GM21447 (cell line): ENCODE measurements around the gene TOPBP1.
"Not testable (repeated sequence)": the region's sequence is repeated elsewhere in the genome, so short reads cannot be mapped to it uniquely, and the experiment has no call there.

ENCODE experiments used
- ATAC-seq: cut with Tn5 transposase; IDR thresholded peaks from one replicate; pipeline ENCODE4 v1.9.1; 2021; ENCODE audit not compliant: unreplicated experiment

Gene TOPBP1

GRCh38 chr3:133661454-133662277 lies at the start of gene TOPBP1:
Gene TOPBP1 (minus strand): TSS chr3:133661941. CDS start chr3:133661127, 814 bp downstream.
- ATAC-seq: peak; percentile 84

DNA sequence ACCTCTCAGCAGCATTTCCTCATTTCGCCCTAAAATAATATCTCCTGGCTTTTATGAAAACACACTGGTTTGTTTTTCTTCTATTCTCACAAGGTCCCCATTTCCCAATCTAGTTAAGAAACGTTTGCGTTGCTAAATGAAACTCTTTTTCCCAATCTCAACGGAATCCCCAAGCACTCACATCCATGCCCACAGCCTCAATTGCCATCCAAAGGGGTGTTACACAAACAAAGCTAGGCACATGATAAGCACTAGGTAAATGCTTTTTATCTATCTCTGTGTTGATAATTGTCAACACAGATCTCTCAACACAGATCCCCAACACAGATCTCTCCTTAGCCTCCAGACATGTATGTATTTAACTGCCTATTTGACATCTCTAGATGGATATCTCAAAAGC lies 49.3 kb upstream of the TOPBP1 start:
- ATAC-seq: no peak

- no peak for ATAC-seq
Observed at GRCh38 chr3:133709139-133709750, 47.5 kb upstream of the TOPBP1 start.

- ATAC-seq: no peak
Observed at GRCh38 chr3:133706033-133706432, 44.3 kb upstream of the TOPBP1 start.

- ATAC-seq: no peak
Observed at GRCh38 chr3:133703915-133704314, 42.2 kb upstream of the TOPBP1 start.

DNA sequence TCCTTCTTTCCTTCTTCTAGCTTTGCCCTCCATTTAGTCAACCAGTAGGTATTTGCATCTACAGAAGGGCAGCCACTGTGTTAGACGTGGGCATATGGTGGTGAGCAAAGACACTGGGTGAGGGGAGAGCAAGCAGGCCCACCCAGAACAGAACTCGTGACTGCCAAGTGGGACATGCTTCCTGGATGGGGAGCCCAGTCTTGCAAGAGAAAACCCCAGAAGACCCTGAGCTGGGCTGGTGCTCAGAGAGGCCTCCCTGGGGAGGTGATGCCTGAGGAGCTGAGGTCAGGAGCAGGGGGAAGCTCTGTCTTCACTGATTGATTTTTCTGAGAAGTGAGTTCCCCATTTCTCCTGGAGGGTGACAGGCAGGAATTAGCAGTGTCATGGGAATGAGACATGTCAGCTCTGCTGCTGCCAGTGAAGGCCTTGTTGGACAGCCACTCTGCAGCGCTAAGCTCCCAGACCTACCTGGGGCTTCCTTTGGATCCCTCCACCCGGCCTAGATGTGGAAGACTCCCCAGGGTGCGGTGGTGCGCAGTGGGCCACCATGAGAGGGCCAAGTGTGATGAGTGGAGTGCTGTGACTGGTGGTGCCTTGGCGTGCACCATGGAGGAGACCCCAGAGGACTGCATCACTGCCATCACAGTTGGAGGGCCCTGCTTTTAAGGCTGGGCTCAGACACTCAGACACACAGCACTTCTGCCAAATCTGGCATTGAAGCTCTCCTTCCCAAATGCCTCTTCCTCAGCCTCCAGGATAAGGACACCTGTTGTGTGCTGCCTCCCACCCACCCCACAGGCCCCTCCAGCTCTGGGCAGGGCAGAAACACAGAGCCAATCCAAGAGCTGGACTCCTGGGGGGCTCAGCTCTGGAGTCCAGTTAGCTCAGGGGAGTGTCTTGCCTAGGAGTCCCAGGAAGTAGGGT lies 40.0 kb upstream of the TOPBP1 start:
- ATAC-seq: no peak

DNA sequence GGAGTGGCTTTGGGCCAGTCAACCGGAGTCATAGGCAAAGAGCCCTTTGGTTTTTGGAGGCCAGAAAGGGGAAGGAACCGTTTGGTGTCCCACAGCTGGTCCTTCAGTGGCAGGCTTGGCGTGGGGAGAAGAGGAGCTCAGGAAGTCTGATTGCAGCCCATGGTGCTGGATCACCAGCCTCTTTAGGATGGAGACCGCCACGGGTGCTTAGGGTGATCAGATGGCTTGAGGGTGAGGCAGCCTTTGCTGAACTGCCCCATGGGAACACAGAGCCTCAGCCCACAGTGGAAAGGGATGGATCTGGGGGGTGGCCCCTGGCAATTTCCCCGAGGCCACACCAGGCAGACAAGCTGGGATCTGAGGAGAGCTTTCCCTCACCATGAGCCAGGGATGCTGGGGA lies 38.6 kb upstream of the TOPBP1 start:
- ATAC-seq: no peak

GRCh38 chr3:133699903-133700302 lies 38.2 kb upstream of the TOPBP1 start:
- no peak for ATAC-seq

- no peak for ATAC-seq
Observed at GRCh38 chr3:133699467-133699866, 37.7 kb upstream of the TOPBP1 start.

GRCh38 chr3:133697960-133698359 lies 36.2 kb upstream of the TOPBP1 start:
- no peak for ATAC-seq

DNA sequence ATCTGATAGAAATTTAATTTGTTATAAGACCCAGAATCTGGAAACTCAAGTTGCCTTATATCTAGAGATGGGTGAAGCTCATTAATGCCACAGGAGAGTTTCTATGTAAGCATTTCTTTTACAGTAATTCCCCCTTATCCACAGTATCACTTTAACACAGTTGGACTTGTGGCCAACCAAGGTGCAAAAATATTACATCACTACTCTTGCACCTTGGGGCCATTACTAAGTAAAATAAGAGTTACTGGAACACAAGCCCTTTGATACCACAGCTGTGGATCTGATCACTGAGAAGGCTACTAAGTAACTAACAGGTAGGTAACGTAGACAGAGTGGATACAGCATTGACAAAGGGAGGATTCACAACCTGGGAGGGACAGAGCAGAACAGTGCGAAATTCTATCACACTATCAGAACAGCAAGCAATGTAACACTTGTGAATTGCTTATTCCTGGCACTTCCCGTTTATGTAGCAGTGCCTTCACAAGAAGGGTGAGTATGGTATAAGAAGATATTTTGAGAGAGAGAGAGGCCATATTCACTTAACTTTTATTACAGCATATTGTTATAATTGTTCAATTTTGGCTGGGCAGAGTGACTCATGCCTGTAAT lies 33.9 kb upstream of the TOPBP1 start:
- no peak for ATAC-seq

- ATAC-seq: no peak
Observed at GRCh38 chr3:133694288-133695268, 32.8 kb upstream of the TOPBP1 start.

GRCh38 chr3:133693821-133694220 lies 32.1 kb upstream of the TOPBP1 start:
- no peak for ATAC-seq

- no peak for ATAC-seq
Observed at GRCh38 chr3:133692759-133693158, 31.0 kb upstream of the TOPBP1 start.

DNA sequence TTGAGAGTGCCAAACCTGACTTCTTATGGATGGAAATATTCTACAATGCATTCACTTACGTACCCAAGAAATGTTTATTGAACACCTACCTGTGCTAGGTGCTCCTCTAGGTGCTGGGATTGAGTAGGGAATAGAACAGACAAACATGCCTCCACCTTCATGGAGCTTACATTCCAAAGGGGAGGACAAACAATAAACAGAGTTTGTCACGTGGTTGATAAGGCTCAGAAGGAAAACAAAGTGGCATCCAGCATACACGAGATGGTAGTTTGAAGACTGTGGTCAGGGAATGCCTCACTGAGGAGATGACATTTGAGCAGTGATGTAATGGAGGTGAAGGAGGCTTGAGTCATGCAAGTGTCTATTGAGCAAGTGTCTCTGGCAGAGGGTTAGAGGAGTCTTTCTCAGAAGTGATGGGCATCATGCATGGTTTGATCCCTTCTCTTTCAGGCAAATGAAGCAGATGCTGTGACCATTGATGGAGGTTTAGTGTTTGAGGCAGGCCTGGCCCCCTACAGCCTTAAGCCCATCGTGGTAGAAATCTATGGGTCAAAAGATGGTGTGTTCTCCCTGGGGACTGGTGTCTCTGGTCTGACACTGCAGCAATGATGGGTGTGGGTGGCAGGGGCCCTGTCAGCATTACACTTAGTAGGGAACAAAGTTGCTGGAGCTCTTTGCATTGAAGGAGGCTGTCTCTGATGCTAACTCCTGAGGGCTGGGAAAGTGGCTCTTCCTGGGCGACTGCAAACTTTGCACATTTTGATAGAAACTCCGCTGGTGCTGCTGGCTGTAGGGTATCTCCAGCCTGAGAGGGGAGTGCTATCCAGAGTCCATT lies 29.7 kb upstream of the TOPBP1 start:
- no peak for ATAC-seq

GRCh38 chr3:133677993-133678392 lies 16.3 kb upstream of the TOPBP1 start:
- not testable (repeated sequence) for ATAC-seq

DNA sequence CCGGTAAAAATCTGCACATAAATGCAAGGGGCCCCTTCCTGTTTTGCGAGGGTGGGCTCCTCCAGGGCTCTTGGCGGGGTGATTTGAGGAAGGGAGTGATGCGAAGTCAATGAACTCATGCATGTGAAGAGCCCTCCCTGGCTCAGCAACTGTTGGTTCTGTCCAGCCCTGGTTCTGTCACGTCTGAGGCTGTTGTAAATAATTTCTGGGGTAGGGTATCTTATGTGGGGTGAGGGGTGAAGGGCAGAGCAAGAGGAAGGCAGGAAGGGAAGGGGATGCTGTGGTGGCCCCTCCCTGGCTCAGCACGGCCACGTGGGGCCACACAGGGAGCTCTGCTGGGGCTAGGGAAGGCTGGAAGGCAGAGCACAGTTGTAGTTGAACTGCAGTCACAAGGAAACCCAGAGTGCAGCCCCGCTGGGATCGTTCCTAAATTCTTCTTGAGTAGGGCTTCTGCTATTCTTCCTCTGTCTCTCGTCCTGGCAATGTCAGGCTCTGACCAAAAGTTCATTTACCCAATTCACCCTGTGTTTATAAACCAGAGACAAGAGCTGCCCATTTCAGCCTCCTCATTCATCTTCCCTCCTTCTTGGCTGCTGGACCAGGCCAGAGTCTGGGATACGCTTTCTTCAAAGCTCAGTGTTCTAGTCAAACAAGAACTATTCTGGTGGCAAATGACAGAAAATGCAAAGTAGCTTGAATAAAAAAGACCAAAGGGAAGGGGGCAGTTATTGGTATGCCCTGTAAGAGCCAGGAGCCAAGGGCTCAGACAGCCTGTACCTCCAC lies 14.8 kb upstream of the TOPBP1 start:
- ATAC-seq: no peak

DNA sequence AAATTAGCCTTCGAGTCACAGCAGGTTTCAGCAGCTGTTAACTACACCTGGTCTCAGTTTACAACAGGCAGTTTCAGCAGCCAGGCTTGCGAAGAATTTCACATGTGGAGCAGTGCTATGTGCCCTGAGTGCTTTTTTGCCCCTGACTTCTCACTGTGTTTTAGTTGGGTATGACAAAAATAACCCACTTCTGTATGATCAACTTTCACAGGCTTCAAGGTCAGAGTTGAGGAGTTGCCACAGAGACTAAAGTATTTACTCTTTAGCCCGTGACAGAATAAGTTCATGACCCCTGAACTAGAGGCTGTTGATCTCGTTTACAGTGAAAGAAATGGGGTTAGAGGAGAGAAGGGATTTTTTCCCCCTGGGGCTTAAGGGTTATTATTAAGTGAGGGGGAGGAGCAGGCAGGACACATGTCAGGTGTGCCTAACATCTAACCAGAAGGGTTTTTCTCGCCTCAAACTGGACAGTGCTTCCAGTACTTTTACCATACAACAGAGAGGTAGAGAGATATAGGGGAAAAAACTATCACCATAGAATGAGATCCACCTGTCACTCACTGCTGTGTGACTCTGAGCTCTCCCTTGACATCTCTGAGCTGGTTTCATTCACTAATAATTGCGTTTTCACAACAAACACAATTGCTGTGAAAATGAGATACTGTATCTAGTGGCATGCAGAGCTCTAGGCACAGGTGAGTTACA lies 14.0 kb upstream of the TOPBP1 start:
- ATAC-seq: no peak
